Liver (tissue), 3 donors: ENCODE results near the gene MND1.

Experiments used
- HNF4G ChIP-seq: IDR thresholded peaks from 2 replicates; pipeline ENCODE4 v1.6.1; 2016; ENCODE audit warnings: antibody characterized with exemption
- RXRA ChIP-seq, 2 donors: IDR thresholded peaks; 2 replicates each; pipeline ENCODE4 v1.6.1; 2017 to 2018; ENCODE audit warnings: antibody characterized with exemption in 2 of 2, mild to moderate bottlenecking in 1 of 2
- TAF1 ChIP-seq: conservative IDR thresholded peaks from 2 replicates; pipeline ENCODE4 v1.6.1; 2016; ENCODE audit warnings: antibody characterized with exemption, mild to moderate bottlenecking
- YY1 ChIP-seq: IDR thresholded peaks from 2 replicates; pipeline ENCODE4 v1.6.1; 2016; ENCODE audit warnings: antibody characterized with exemption, mild to moderate bottlenecking
- TF ChIP-seq, protein P1 (sequence below): fragments of 150-350 bp; IDR thresholded peaks from 2 replicates; pipeline ENCODE4 v1.5.1; 2017; ENCODE audit warnings: improper control_type of control experiment, low read depth, low read length; ENCODE audit not compliant: missing input control
- donor health status: healthy.
- donor health status: healthy.

GRCh38 chr4:153434190-153434589 is 89.7 kb downstream of the MND1 start:
- TF ChIP-seq, protein P1, sequence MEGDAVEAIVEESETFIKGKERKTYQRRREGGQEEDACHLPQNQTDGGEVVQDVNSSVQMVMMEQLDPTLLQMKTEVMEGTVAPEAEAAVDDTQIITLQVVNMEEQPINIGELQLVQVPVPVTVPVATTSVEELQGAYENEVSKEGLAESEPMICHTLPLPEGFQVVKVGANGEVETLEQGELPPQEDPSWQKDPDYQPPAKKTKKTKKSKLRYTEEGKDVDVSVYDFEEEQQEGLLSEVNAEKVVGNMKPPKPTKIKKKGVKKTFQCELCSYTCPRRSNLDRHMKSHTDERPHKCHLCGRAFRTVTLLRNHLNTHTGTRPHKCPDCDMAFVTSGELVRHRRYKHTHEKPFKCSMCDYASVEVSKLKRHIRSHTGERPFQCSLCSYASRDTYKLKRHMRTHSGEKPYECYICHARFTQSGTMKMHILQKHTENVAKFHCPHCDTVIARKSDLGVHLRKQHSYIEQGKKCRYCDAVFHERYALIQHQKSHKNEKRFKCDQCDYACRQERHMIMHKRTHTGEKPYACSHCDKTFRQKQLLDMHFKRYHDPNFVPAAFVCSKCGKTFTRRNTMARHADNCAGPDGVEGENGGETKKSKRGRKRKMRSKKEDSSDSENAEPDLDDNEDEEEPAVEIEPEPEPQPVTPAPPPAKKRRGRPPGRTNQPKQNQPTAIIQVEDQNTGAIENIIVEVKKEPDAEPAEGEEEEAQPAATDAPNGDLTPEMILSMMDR = no peak
- TF ChIP-seq HNF4G (no peak), TAF1 (no peak), YY1 (no peak), RXRA (IDR thresholded peaks at IDR 0.05) (no peak)
